GM21528 (cell line): ENCODE results near the gene RAD9A.
"Not testable (repeated sequence)": the region's sequence is repeated elsewhere in the genome, so short reads cannot be mapped to it uniquely, and the experiment has no call there.

Experiments
- ATAC-seq: cut with Tn5 transposase; IDR thresholded peaks from one replicate; pipeline ENCODE4 v1.9.1; 2021; ENCODE audit warnings: mild to moderate bottlenecking, moderate library complexity; ENCODE audit not compliant: unreplicated experiment, low FRiP score

RAD9A gene

DNA sequence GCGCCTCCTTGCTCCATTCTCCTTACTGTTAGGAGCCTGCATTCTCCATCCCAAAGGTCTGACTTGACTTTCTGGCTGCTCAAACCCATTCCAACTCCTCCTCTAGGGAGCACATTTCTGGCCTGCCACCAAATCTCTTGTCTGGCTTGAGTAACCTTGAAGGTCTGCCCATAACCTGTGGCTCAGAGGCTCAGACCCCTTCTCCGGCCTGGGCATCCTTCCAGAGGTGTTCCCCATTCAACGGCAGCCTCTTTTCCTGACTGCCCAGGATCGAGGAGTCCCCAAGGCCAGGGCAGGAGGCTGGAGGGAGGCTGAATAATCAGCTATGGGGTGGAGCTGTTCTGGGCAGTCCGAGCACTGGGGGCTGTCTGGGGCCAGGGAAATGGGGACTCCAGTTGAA lies 2.2 kb downstream of the RAD9A start:
- ATAC-seq, result no peak

DNA sequence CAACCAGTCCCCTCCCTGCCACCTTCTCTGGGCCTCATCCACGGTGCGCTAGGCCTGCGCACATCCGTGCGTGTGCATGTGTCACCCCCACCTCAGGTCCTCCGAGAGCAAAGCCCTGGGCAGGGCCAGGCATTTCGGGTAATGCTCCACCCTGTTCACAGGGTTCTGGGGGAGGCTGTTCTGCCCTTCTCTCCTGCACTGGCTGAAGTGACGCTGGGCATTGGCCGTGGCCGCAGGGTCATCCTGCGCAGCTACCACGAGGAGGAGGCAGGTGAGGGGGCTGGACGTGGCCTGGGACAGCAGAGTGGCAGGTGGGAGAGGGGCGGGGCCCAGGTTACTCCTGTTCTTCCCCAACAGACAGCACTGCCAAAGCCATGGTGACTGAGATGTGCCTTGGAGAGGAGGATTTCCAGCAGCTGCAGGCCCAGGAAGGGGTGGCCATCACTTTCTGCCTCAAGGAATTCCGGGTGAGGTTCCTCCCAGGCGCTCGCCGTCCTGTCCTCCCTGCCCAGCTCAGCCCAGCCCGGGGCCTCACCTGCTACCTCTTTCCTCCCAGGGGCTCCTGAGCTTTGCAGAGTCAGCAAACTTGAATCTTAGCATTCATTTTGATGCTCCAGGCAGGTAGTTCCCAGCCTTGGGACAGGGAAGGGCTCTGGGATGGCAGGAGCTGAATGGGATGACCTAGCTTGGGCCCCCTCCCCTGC lies 3.9 kb downstream of the RAD9A start:
- ATAC-seq, result no peak

DNA sequence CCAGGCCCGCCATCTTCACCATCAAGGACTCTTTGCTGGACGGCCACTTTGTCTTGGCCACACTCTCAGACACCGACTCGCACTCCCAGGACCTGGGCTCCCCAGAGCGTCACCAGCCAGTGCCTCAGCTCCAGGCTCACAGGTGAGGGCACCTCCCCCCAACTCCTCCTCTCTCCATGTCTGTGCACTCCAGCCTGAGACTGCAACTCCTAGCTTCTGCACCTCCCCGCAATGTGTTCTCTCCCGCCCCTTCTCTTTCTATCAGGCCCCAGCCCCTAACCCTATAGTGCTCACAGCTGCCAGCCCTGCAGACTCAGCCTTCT lies 4.4 kb downstream of the RAD9A start:
- ATAC-seq, result no peak

DNA sequence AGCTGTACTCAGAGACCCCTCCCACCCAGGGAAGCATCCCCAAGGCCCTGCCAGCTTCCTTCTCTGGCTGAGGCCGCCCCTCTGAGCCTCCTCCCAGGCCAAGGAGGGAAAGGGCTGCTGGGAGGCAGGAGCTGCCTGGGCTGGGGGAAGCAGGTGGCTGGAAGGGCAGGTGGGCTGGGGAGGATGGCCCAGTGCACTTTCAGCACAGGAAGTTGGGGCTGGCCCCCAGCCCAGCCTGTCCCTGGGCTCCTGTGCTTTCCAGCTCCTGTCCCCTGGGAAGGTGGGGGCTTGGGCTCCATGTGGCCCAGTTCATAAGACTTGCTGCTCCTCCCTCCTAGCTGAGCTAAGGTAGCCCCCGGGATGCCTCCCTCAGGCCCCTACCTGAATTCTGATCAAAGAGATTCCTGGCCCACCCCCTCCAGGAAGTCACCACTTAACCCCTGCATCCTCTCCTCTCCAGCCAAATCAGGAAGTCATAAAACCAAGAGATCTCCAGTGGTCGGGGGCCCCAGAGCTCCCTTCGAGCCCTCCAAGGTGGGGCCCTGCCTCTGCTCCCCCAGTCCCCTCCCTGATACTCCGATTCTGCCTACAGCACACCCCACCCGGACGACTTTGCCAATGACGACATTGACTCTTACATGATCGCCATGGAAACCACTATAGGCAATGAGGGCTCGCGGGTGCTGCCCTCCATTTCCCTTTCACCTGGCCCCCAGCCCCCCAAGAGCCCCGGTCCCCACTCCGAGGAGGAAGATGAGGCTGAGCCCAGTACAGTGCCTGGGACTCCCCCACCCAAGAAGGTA lies 5.0 kb downstream of the RAD9A start:
- ATAC-seq, result no peak

DNA sequence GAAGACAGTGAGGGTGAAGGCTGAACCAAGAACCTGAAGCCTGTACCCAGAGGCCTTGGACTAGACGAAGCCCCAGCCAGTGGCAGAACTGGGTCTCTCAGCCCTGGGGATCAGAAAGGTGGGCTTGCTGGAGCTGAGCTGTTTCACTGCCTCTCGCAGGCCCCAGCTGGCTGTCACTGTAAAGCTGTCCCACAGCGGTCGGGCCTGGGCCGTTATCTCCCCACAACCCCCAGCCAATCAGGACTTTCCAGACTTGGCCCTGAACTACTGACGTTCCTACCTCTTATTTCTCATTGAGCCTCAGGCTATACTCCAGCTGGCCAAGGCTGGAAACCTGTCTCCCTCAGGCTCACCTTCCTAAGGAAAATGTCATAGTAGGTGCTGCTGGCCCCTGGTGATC lies 5.8 kb downstream of the RAD9A start:
- no peak for ATAC-seq

DNA sequence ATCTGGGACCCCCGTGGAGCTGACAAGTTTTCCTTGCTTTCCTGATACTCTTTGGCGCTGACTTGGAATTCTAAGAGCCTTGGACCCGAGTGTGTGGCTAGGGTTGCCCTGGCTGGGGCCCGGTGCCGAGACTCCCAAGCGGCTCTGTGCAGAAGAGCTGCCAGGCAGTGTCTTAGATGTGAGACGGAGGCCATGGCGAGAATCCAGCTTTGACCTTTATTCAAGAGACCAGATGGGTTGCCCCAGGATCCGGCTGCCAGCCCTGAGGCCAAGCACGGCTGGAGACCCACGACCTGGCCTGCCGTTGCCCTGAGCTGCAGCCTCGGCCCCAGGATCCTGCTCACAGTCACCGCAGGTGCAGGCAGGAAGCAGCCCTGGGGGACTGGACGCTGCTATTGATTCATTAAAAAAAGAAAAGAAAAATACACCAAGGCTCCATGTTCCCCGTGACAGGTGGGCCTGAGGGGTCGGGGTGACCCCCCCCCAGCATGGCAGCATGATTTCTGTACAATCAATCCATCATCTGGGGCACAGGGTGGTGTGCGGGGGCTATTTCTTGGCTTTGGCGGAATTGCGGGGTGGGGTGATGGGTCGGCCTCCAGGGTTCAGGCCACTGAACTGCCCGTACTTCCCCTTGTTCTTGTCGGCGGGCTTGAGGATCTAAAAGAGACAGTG lies 6.3 kb downstream of the RAD9A start:
- ATAC-seq, result no peak

DNA sequence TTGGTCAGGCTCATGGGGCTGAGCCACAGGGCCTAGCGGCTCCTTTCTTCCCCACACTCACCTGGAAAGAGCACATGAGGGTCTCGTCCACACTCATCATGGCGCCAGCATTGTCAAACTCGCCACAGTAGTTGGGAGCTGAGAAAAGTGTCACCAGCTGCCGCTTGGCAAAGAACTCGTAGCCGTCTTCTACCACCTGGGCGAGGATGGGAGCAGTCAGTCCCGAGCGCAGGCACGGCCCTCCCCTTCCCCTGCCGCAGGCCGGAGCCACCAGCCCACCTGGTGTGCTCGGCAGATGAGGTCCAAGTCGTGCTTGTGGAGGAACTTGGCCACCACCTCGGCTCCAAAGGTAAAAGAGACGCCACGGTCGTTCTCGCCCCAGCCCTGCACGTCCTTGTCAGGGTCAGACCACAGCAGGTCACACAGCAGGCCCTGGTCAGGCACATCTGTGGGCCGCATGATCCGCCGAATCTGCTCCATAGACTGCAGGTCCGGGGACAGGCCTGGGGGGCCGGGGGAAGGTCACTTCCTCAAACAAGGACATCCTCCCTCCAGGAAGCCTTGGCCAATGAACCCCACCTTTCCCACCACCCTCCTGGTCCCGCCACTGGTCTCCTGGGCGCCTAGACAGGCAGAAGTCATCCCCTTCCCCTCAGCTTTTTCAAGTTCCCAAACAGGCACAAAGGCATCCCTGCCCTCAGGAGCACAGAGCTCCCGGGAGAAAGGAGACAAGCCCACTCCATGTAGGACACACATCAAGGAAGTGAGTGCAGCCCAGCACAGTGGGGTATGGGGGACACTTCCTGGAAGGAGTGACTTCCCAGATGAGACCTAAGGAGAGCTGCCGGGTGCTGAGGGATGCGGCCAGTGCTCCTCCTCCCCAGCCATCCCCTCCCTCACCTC lies 7.1 kb downstream of the RAD9A start:
- no peak for ATAC-seq

DNA sequence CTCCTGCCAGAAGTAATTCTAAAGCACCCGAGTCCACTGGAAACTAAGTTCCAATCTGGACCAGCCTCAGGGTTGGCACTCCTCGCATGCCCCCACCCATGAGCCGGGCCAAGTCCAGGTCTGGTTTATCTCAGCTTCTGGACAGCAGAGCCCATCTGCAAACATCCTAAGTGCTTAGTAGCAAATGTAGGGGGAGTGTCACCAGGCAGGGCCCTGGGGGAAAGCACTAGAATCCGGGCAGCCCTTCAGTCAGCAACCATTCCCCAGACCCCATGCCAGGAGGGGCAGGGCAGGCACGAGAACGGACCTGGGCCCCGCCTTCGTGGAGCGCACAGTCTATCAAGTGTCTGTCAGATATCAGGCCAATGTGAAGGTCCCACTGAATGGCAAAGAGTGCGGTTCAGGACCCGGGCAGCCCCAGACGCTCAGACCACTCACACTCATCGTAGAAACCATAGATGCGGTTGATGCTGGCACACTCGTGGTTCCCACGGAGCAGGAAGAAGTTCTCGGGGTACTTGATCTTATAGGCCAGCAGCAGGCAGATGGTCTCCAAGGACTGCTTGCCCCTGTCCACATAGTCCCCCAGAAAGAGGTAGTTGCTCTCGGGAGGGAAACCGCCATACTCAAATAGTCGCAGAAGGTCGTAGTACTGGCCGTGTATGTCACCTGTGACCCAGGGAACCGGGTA lies 8.6 kb downstream of the RAD9A start:
- ATAC-seq, result no peak

DNA sequence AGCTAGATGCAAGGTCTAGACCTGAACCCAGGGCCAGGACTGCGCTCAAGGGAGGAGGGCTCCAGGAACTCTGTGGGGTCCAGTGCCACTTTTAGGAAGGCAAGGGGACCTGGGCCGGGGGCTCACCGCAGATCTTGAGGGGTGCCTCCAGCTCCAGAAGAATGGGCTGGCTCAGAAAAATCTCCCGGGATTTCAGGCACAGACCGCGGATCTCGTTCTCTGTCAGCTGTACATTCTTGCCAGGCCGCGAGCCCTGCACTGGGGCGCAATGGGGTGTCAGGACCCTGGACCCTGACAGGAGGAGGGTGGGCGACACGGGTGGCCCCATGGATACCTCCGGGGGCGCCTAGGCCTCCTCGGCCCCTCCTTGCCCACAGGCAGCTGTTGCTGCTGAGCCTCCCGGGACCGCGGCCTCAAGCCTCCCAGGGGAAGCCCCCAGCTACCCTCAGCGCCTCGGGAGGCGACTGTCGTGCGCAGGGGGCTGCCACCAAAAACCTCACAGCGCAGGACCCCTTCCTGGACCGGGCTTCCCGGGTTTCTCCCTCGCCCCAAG lies 9.2 kb downstream of the RAD9A start:
- ATAC-seq, result peak; percentile 16

DNA sequence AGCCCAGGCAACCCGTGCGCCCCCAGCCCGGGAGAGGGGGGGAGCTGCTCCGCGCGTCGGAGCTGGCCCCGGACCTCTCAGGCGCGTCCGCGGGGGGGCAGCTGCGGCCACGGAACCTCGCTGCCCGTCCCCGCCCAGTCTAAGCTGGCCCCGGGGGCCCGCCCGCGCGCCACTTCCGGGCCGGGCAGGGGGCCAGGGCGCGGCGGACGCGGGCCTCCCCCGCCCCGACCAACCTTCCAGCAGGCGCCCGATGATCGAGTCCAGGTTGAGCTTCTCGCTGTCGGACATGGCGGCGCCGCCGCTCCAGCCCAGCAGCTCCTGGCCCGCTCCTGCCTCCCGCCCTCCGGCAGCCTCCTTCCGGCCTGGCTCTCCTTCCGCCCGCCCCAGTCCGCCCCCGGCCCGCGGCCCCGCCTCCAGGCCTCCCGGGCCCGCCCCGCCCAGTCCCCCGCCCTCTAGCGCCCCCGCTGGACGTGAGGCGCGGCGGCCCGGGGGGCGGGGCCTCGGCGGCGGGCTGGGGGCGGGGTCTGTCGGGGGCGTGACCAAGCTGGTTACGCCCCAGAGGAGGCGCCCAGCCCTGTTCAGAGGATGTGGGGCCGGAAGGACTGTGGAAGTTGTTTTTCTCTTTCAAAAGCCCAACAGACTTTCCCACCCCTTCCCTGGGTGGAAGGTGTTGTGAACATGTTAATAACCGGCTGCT lies 9.9 kb downstream of the RAD9A start, which contains the start of gene PPP1CA:
Gene PPP1CA (minus strand): TSS at position 364 of the 697 bp plus-strand sequence. CDS start 76 bp downstream, at position 288.
- ATAC-seq, result peak; percentile 48

DNA sequence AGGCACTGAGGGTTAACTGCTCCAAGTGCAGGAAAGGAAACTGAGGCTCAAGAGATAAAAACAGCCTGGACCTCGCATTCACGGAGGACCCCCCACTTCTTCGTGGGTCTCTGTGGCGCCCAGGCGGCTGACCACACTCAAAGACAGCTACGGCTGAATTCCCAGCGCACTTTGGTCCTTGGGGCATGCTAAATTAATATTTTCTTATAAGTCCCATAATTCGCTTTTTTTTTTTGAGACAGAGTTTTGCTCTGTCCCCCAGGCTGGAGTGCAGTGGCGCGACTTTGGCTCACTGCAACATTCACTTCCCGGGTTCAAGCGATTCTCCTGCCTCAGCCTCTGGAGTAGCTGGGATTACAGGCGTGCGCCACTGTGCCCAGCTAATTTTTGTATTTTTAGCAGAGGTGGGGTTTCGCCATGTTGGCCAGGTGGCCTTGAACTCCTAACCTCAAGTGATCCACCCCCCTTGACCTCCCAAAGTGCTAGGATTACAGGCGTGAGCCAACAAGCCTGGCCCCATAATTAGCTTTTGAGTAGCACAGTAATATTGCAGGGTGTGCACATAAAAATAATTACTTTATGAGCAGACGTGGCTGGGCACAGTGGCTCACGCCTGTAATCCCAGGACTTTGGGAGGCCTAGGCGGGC lies 10.5 kb downstream of the RAD9A start:
- not testable (repeated sequence) for ATAC-seq

DNA sequence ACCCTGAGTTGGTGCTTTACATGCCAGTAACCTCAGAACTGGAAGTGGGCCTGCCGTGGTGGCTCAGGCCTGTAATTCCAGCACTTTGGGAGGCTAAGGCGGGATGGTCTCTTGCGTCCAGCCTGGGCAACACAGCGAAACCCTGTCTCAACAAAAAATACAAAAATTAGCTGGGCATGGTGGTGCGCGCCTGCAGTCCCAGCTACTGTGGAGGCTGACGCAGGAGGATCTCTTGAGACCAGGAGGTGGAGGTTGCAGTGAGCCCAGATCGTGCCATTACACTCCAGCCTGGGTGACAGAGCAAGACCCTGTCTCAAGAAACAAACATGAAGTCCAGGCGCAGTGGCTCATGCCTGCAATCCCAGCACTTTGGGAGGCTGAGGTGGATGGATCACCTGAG lies 11.3 kb downstream of the RAD9A start:
- not testable (repeated sequence) for ATAC-seq

DNA sequence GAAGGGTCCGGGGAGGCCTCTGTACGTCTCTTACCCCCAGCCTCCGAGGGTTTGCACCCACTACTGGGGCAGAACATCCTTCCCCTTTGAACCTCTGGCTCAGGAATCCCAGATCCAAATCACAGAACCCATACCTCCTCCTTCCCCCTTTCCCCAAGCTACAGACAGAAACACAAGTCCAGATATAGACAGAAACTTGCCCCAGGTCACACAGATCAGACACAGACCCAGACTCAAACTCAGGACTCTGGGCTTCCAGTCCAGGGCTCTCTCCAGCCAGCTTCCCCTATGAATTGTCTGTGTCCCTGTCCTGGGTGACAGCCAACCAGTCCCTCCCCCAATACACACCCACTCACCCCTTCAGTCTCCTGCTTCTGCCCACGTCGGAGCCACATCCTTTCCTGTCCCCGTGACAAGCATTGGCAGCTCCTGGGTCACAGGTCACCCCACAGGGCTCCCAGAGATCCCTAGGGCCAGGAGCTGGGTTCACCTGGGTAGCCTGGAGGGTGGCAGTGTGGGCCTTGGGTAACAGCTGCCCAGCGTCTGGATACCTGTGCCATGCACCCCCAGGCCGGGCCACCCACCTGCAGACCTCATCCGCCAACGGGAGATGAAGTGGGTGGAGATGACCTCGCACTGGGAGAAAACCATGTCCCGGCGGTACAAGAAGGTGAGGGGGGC lies 12.9 kb downstream of the RAD9A start:
- no peak for ATAC-seq

DNA sequence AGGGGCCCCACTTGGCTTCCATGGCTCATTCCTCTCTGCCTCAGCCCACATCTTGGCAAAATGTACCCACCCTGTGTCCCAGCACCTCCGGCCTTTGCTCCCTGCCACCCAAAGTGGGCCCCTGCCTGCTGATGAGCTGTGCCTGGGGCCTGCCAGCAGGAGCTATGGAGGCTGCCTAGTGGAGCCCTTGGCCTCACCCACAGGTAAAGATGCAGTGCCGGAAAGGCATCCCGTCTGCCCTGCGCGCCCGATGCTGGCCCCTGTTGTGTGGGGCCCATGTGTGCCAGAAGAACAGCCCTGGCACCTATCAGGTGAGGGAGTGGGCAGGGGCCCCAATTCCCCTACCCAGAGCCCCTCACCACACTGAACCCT lies 13.4 kb downstream of the RAD9A start:
- ATAC-seq, result no peak

DNA sequence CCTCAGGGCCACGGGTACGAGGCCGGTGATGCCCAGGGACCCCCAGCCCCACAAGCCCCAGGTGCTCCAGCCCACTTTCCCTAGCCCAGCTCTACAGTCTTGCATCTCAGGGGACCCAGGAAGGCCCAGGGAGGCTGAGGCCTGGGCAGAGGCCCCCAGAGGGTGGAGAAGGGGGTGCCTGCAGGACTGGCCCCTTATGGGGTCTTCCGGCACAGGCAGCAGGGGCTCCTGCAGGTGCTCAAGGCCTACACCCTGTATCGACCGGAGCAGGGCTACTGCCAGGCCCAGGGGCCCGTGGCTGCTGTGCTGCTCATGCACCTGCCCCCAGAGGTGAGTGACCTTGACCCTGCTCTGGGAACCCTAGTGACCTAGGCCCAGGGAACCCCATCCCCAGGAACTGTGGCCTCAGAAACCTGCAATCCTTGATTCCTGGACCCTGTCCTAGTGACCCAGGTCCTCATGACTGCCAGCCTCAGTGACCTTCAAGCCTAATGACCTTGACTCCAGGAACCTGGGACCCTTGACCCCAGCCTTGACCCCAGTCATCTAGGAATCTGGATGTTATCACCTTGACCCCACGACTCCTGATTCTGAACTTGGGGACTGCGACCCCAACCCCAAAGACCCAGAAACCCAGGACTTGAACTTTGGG lies 14.0 kb downstream of the RAD9A start:
- ATAC-seq, result no peak

DNA sequence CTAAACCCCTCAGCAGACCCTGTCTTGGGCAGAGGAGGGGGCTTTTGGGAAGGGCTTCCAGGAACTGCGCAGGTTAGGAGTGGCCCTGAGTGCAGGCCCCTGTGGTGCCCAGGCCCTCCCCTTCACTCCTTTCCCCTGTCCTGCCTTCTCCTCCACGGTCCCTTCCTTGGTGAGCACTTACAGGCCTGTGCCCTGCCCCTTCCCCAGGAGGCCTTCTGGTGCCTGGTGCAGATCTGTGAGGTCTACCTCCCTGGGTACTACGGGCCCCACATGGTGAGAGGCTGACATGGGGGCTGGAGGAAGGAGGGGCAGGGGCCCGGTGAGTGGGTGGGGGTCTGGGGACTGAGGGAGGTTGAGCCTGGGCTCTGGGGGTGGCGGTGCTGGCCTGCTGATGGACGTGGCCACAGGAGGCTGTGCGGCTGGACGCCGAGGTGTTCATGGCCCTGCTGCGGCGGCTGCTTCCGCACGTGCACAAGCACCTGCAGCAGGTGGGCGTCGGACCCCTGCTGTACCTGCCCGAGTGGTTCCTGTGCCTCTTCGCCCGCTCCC lies 14.7 kb downstream of the RAD9A start:
- no peak for ATAC-seq

DNA sequence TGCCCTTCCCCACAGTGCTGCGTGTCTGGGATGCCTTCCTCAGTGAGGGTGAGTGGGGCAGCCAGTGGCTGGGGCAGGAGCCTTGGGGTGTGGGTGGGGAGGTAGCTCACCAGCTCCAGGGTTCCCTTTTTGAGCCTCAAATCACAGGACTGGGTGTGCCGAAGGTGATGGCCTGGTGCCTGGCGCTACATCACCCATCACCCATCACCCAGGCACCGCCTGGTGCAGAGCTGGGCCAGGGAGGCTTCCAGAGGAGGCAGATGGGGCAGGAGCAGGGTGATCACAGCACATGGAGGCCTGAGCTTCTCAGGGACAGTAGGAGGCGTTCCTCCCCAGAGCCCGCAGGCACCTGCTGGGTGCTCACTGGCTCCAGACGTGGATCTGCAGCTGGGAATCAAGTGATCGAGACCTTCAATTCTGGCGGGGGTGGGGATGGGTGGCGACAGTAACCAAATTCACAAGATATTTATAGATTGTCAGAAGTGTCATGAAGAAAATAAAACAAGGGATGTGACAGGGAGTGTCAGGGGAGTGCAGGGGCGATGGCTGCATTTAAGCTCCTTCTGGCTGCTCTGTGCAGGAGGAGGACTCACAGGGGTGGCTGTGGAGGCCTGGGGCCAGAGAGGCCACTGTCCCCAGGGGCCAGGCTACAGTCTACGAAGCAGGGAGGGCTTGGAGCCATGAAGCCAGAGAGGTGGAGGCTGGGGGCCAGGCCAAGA lies 15.3 kb downstream of the RAD9A start:
- ATAC-seq, result no peak
